Prostate gland (tissue), 2 donors: ENCODE measurements around the gene TESK2. TPM values are rescaled to one million over a fixed set of nuclear protein-coding genes. Genes with fewer than 3 reads are reported as not detected.
"Not testable (repeated sequence)": the region's sequence is repeated elsewhere in the genome, so short reads cannot be mapped to it uniquely, and the experiment has no call there.

Experiments used
- DNase-seq: peaks from one replicate; pipeline ENCODE4 v3.0.0-alpha.2; 2019; ENCODE audit warnings: low spot score
- H3K27ac ChIP-seq, 2 donors: fragments of 200-600 bp; sonication (generic); 2 replicates each; pipeline ENCODE4 v1.5.1; 2017 to 2019
- H3K27me3 ChIP-seq: fragments of 200-600 bp; sonication (generic); replicated peaks from 2 replicates; pipeline ENCODE4 v1.5.1; 2019; ENCODE audit not compliant: insufficient read depth
- H3K36me3 ChIP-seq, 2 donors: fragments of 200-600 bp; sonication (generic); 1 replicate in 1 of 2; 2 replicates in 1 of 2; pipeline versions ENCODE4 v1.5.1 to v1.8.1; 2017 to 2019
- H3K4me1 ChIP-seq: fragments of 200-600 bp; sonication (generic); replicated peaks from 2 replicates; pipeline ENCODE4 v1.5.1; 2019
- H3K4me3 ChIP-seq, 2 donors: fragments of 200-600 bp; sonication (generic); 2 replicates each; pipeline ENCODE4 v1.5.1; 2017 to 2019
- H3K9me3 ChIP-seq: fragments of 200-600 bp; sonication (generic); 2 replicates; pipeline ENCODE4 v1.5.1; 2017
- CTCF ChIP-seq, 4 experiments: fragments of 200-600 bp in 2 of 4; fragments of 450-650 bp in 2 of 4; sonication (generic) in 2 of 4; IDR thresholded peaks; 1 replicate in 3 of 4; 2 replicates in 1 of 4; pipeline ENCODE4 v1.5.1; 2016 to 2019; ENCODE audit warnings: antibody characterized with exemption in 4 of 4, mild to moderate bottlenecking in 2 of 4, moderate library complexity in 2 of 4
- POLR2A ChIP-seq: fragments of 450-650 bp; IDR thresholded peaks from one replicate; pipeline ENCODE4 v1.6.1; 2016; ENCODE audit warnings: antibody characterized with exemption, mild to moderate bottlenecking
- POLR2AphosphoS5 ChIP-seq: sonication (generic); formaldehyde crosslinking; IDR thresholded peaks from one replicate; pipeline ENCODE4 v1.6.1; 2017; ENCODE audit warnings: antibody characterized with exemption
- WGBS: methylation state at CpG from one replicate; pipeline ENCODE4 v1.1.5; 2018; 5-methylcytosine and 5-hydroxymethylcytosine counted together
- intact Hi-C: fragments of 100-400 bp; cut with DNase I; formaldehyde crosslinking; loops from one replicate; pipeline ENCODE4 v1.14.2; 2022
- total RNA-seq, 2 donors: library from RNA; depleted of rRNA; stranded (reverse); fragments of >200 nt; gene quantifications; one replicate each; pipeline ENCODE4 v1.1.0, GENCODE V29; 2016

Gene TESK2
- total RNA-seq, 2 donors from 2014 or later, result 21.4 to 26.4 TPM

GRCh38 chr1:45530632-45531135 is 39.7 kb upstream of the TESK2 start:
- WGBS, result 95% methylated on average over 11 of the region's 11 CpGs
- no peaks in the 10 kb centered on the region for H3K4me1 ChIP-seq
- H3K27me3 ChIP-seq, result no peaks in the 10 kb centered on the region
- no peak overlapping the region for H3K4me3 ChIP-seq
- intact Hi-C loops, result no loop called here
- no peak for DNase-seq
- TF ChIP-seq POLR2AphosphoS5 (no peak), POLR2A (no peak), CTCF (IDR thresholded peaks at IDR 0.05) (no peak)
- H3K27ac ChIP-seq, result no peak overlapping the region
- no peaks in the 10 kb centered on the region for H3K36me3 ChIP-seq
- no peaks in the 10 kb centered on the region for H3K9me3 ChIP-seq

GRCh38 chr1:45526135-45526644 is 35.2 kb upstream of the TESK2 start:
- intact Hi-C loops, result no loop called here
- DNase-seq, result no peak
- TF ChIP-seq CTCF (IDR thresholded peaks at IDR 0.05) (no peak), POLR2AphosphoS5 (no peak), POLR2A (no peak)
- Histone ChIP-seq H3K36me3 (no peaks in the 10 kb centered on the region), H3K9me3 (no peaks in the 10 kb centered on the region), H3K27me3 (no peaks in the 10 kb centered on the region), H3K4me1 (no peaks in the 10 kb centered on the region), H3K27ac (no peak overlapping the region), H3K4me3 (no peak overlapping the region)
- WGBS, result 100% methylated on average over 1 of the region's 1 CpG

- intact Hi-C loops, H3K4me3 ChIP-seq, H3K27me3 ChIP-seq, H3K4me1 ChIP-seq, DNase-seq, H3K27ac ChIP-seq, H3K36me3 ChIP-seq, H3K9me3 ChIP-seq: not testable (repeated sequence)
- WGBS, result 90% methylated on average over 10 of the region's 10 CpGs
Measured at GRCh38 chr1:45523975-45524374, 33.0 kb upstream of the TESK2 start.

- DNase-seq, H3K9me3 ChIP-seq, H3K36me3 ChIP-seq, H3K27ac ChIP-seq, H3K4me1 ChIP-seq, H3K4me3 ChIP-seq, H3K27me3 ChIP-seq, intact Hi-C loops: not testable (repeated sequence)
- WGBS, result 65% methylated on average over 2 of the region's 2 CpGs
Measured at GRCh38 chr1:45523516-45523915, 32.6 kb upstream of the TESK2 start.

GRCh38 chr1:45522324-45523104 is 31.6 kb upstream of the TESK2 start:
- H3K36me3 ChIP-seq, result no peaks in the 10 kb centered on the region
- TF ChIP-seq POLR2A, result no peak
- TF ChIP-seq CTCF (IDR thresholded peaks at IDR 0.05), result no peak
- TF ChIP-seq POLR2AphosphoS5, result no peak
- H3K9me3 ChIP-seq, result no peaks in the 10 kb centered on the region
- H3K4me1 ChIP-seq, result no peaks in the 10 kb centered on the region
- DNase-seq, result no peak
- peak overlapping the region; percentile 93 to 95 for H3K4me3 ChIP-seq
- no peaks in the 10 kb centered on the region for H3K27me3 ChIP-seq
- 70% methylated on average over 21 of the region's 21 CpGs for WGBS
- intact Hi-C loops, result no loop called here
- H3K27ac ChIP-seq, result peak overlapping the region; percentile 95 to 97
